C4-2B (cell line): ENCODE data around the gene MTG2.

Experiments
- ZFX ChIP-seq: fragments of 450-650 bp; IDR thresholded peaks from 2 replicates; pipeline ENCODE4 v1.6.1; 2017
- TF ChIP-seq, protein P1 (sequence below): fragments of 450-650 bp; conservative IDR thresholded peaks from 2 replicates; pipeline ENCODE4 v1.5.1; 2017; ENCODE audit warnings: mild to moderate bottlenecking

- TF ChIP-seq, protein P1, sequence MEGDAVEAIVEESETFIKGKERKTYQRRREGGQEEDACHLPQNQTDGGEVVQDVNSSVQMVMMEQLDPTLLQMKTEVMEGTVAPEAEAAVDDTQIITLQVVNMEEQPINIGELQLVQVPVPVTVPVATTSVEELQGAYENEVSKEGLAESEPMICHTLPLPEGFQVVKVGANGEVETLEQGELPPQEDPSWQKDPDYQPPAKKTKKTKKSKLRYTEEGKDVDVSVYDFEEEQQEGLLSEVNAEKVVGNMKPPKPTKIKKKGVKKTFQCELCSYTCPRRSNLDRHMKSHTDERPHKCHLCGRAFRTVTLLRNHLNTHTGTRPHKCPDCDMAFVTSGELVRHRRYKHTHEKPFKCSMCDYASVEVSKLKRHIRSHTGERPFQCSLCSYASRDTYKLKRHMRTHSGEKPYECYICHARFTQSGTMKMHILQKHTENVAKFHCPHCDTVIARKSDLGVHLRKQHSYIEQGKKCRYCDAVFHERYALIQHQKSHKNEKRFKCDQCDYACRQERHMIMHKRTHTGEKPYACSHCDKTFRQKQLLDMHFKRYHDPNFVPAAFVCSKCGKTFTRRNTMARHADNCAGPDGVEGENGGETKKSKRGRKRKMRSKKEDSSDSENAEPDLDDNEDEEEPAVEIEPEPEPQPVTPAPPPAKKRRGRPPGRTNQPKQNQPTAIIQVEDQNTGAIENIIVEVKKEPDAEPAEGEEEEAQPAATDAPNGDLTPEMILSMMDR: no peak
- no peak for TF ChIP-seq ZFX
Observed at GRCh38 chr20:62133864-62134263, 49.0 kb upstream of the MTG2 start.
